Nephron progenitor cell (in vitro differentiated cells): ENCODE data around the gene COL25A1.

Experiments
- DNase-seq: peaks from one replicate; pipeline ENCODE4 v3.0.0; 2021
- H3K27ac Mint-ChIP-seq: 2 replicates; pipeline ENCODE4 v1.8.0; 2021; ENCODE audit warnings: mild to moderate bottlenecking, moderate library complexity, mixed read lengths
- H3K27me3 Mint-ChIP-seq: 2 replicates; pipeline ENCODE4 v1.8.0; 2021; ENCODE audit warnings: mild to moderate bottlenecking, low read depth, mixed read lengths; ENCODE audit not compliant: poor library complexity
- H3K36me3 Mint-ChIP-seq: 2 replicates; pipeline ENCODE4 v1.8.0; 2021; ENCODE audit warnings: low read depth, mixed read lengths
- H3K4me1 Mint-ChIP-seq: 2 replicates; pipeline ENCODE4 v1.8.0; 2021; ENCODE audit warnings: mixed read lengths
- H3K4me3 Mint-ChIP-seq: 2 replicates; pipeline ENCODE4 v1.8.0; 2021; ENCODE audit warnings: mild to moderate bottlenecking, moderate library complexity, mixed read lengths
- H3K9me3 Mint-ChIP-seq: 2 replicates; pipeline ENCODE4 v1.8.0; 2021; ENCODE audit warnings: mild to moderate bottlenecking, moderate library complexity, mixed read lengths
- CTCF ChIP-seq: fragments of 200-600 bp; sonication (generic); IDR thresholded peaks from 2 replicates; pipeline ENCODE4 v1.5.0; 2021; ENCODE audit warnings: antibody characterized with exemption

Gene COL25A1

GRCh38 chr4:108766058-108766457, 536.4 kb downstream of the COL25A1 start:
- H3K36me3 Mint-ChIP-seq, result no peaks in the 10 kb centered on the region
- H3K9me3 Mint-ChIP-seq, result peaks cover 4% of the 10 kb centered on the region
- no peak for DNase-seq
- peaks cover 67% of the 10 kb centered on the region for H3K27me3 Mint-ChIP-seq
- H3K4me3 Mint-ChIP-seq, result no peak overlapping the region
- no peak overlapping the region for H3K27ac Mint-ChIP-seq
- peaks cover 16% of the 10 kb centered on the region for H3K4me1 Mint-ChIP-seq
- TF ChIP-seq CTCF, result no peak

GRCh38 chr4:108763986-108764385, 538.5 kb downstream of the COL25A1 start:
- no peak for DNase-seq
- no peak for TF ChIP-seq CTCF
- H3K4me1 Mint-ChIP-seq, result peaks cover 16% of the 10 kb centered on the region
- H3K27ac Mint-ChIP-seq, result no peak overlapping the region
- H3K9me3 Mint-ChIP-seq, result peaks cover 4% of the 10 kb centered on the region
- H3K36me3 Mint-ChIP-seq, result no peaks in the 10 kb centered on the region
- no peak overlapping the region for H3K4me3 Mint-ChIP-seq
- H3K27me3 Mint-ChIP-seq, result peaks cover 64% of the 10 kb centered on the region

- Mint-ChIP-seq H3K4me1 (peaks cover 16% of the 10 kb centered on the region), H3K36me3 (no peaks in the 10 kb centered on the region), H3K27me3 (peaks cover 62% of the 10 kb centered on the region), H3K27ac (no peak overlapping the region), H3K4me3 (peak overlapping the region; percentile 86), H3K9me3 (peaks cover 4% of the 10 kb centered on the region)
- TF ChIP-seq CTCF, result no peak
- no peak for DNase-seq
Measured at GRCh38 chr4:108763226-108763593, 539.2 kb downstream of the COL25A1 start.

GRCh38 chr4:108762559-108763225, 539.8 kb downstream of the COL25A1 start, which contains the start of gene ETNPPL:
Gene ETNPPL (minus strand): TSS chr4:108763053. CDS start chr4:108762898, 155 bp downstream.
- Mint-ChIP-seq H3K27me3 (peaks cover 62% of the 10 kb centered on the region), H3K4me3 (peak within 1 kb of the TSS; percentile 86), H3K4me1 (peaks cover 16% of the 10 kb centered on the region), H3K27ac (no peak within 1 kb of the TSS), H3K9me3 (peaks cover 4% of the 10 kb centered on the region), H3K36me3 (no peaks in the 10 kb centered on the region)
- peak; percentile 77 for DNase-seq
- TF ChIP-seq CTCF, result no peak
